GM12874 (cell line): ENCODE data around the gene CLMP.

Experiments used
- TF ChIP-seq, protein P1 (sequence below): IDR thresholded peaks from 2 replicates; pipeline ENCODE4 v1.5.1; 2011; ENCODE audit warnings: low read depth, mild to moderate bottlenecking, control low read depth, low read length, moderate library complexity; ENCODE audit not compliant: insufficient read depth

Gene CLMP

DNA sequence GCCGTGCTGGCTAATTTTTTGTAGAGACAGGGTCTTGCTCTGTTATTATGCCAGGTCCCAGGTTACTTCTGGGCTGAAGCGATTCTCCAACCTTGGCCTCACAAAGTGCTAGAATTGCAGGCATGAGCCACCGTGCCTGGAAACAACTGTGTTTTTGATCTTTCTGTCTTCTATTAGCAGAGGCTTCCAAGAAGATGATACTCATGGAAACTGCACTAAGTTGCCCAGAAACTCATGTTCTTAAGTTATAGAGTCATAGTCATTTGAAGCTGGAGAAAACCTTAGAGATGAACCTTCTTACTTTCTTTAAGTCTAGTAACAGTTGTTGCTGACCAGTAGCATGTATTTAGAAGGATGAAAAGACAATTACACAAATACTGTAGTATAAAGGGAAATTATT lies 96.1 kb downstream of the CLMP start:
- TF ChIP-seq, protein P1, sequence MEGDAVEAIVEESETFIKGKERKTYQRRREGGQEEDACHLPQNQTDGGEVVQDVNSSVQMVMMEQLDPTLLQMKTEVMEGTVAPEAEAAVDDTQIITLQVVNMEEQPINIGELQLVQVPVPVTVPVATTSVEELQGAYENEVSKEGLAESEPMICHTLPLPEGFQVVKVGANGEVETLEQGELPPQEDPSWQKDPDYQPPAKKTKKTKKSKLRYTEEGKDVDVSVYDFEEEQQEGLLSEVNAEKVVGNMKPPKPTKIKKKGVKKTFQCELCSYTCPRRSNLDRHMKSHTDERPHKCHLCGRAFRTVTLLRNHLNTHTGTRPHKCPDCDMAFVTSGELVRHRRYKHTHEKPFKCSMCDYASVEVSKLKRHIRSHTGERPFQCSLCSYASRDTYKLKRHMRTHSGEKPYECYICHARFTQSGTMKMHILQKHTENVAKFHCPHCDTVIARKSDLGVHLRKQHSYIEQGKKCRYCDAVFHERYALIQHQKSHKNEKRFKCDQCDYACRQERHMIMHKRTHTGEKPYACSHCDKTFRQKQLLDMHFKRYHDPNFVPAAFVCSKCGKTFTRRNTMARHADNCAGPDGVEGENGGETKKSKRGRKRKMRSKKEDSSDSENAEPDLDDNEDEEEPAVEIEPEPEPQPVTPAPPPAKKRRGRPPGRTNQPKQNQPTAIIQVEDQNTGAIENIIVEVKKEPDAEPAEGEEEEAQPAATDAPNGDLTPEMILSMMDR, result no peak

DNA sequence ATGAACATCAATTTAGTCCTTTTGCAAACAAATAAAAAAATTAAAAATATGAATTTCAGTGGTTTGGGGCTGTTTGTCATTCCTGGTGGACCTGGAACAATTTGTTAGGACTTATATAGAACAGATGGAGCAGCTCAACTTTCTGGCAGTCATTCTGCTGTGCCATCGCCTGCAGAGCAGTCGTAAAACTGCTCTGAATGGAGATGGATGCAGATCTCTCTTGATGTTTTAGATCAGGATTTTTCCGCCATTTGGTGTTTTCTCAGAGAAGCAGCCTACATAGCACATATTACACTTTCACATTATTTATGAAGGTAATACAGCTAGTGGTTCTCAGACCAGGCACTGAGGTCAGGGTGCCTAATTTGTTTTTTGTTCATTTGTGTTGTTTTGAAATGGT lies 101.3 kb downstream of the CLMP start:
- TF ChIP-seq, protein P1, result no peak

DNA sequence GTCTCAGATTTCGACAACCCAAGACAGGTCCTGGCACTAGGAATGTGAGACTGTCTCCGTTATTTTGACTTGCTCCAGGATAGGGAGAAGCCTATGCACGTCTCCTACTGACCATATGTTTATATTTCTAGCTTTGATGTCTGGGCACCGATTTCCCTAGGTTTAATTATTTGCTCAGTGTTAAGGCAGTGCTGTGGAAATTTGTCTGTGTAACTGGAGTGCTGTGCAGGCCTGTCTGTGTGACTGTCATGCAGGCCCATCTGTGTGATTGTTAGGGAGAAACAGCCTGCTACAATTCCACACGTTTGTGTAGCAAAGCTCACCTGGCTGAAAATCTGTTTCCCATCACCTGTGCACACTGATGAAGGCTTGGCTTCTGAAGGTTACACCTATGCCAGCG lies 103.5 kb downstream of the CLMP start:
- TF ChIP-seq, protein P1, result no peak

DNA sequence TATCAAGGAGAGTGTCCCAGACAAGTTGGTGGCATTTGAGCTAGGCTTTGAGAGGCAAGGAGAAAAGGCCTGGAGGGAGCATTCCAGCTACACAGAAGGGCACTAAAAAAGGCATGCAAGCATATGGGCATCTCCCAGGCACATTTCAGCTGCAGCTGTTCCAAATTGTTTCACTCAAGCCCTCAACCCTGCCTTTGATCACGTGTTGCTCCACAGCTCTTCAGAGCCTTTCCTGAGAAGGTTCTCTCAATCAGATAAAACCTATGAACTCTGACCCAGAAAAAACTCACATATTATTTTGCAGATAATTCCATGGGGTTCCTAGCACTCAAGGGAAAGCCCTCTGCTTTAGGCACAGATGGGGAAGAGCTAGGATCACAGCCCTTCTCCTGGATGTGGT lies 108.7 kb downstream of the CLMP start:
- TF ChIP-seq, protein P1, result no peak

DNA sequence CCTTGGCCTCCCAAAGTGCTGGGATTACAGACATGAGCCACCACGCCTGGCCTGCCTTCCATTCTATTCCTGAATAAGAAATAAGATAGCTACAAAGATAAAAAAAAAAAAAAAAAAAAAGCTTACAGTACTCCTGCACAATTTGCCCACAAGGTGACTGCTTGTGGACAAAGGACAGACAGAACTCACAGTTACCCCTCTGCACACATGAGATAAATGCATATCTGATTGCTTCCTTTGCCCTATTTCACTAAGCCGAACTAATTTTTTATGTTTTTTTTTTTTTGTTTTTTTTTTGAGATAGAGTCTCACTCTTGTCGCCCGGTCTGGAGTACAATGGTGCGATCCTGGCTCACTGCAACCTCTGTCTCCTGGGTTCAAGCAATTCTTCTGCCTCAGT lies 109.6 kb downstream of the CLMP start:
- TF ChIP-seq, protein P1, result no peak

DNA sequence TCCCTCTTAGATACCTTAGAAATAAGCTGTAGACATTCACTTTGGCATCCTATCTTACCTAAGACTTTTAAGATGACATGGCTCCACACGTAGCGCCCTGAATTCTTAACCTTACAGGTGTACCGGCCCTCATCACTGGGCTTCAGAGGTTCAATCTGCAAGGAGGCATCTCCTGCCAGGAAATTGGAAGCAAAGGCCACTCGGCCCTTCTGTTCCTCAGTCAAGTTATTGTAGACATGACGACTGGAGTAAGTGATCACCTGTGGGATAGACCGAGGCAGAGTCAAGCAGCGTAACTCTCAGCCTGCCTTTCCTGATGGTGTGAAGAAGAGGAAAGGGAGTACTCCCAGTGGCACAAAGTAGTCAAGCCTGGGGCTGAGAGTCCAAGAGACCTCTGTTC lies 110.6 kb downstream of the CLMP start:
- TF ChIP-seq, protein P1, result no peak

DNA sequence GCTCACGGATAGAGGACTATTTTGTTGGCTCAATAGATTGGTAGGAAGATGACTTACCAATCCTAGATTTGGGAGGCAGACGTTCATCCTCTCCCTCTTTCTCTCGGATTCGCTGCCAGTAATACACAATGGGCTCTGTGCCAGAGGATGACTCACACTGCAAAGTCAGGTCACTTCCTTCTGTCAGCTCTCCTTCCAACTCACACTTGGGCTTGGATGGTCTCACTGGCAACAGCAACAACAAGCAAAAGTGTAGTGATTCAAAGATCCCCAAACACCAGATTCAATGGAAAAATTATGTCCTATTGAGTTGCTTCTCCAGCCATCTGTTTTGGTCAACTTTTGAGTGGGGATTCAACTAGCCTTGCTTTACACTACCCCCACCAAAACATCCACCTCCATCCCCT lies 111.4 kb downstream of the CLMP start:
- TF ChIP-seq, protein P1, result no peak

DNA sequence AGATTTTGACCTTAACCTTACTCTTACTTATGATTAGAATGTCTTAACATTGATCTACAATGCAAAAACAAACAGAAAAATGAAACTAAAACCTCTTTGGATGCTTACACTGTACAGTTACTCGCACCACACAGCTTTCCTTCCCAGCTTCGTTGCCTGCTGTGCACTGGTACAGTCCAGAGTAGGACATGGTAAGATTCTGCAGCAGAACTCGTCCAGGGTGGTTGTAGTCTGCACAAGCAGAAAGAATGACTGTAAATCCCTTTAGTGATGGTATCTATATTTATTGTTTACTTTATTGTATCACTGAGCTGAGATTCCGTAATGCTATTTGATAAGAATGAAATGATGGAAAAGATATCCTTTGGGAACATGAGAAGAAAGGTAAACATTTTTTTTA lies 112.1 kb downstream of the CLMP start:
- TF ChIP-seq, protein P1, result no peak
